ENCODE measurements around the gene TSPYL1.

DNA sequence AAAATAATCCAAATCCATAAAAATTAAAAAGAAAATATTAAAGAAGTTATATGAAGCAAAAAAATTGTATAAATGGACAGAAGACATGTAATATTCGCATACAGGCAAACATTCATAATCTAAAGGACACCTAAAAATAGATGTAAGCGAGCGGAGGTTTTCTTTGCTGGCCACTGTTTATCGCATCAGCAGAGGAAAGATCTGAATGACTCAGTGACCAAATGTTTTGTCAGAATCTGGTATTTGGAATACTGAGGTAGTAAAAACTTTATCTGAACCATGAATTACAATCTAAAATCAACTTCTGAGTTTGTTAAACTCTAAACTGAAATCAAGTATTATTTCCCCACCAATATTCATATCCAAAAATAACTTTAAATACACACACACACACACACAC is 33.6 kb downstream of the TSPYL1 start:
- TF ChIP-seq, protein P1, sequence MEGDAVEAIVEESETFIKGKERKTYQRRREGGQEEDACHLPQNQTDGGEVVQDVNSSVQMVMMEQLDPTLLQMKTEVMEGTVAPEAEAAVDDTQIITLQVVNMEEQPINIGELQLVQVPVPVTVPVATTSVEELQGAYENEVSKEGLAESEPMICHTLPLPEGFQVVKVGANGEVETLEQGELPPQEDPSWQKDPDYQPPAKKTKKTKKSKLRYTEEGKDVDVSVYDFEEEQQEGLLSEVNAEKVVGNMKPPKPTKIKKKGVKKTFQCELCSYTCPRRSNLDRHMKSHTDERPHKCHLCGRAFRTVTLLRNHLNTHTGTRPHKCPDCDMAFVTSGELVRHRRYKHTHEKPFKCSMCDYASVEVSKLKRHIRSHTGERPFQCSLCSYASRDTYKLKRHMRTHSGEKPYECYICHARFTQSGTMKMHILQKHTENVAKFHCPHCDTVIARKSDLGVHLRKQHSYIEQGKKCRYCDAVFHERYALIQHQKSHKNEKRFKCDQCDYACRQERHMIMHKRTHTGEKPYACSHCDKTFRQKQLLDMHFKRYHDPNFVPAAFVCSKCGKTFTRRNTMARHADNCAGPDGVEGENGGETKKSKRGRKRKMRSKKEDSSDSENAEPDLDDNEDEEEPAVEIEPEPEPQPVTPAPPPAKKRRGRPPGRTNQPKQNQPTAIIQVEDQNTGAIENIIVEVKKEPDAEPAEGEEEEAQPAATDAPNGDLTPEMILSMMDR (IDR thresholded peaks at IDR 0.05) = no peak
- TF ChIP-seq EP300 (IDR thresholded peaks at IDR 0.05) = no peak
- no peak for TF ChIP-seq POLR2A (IDR thresholded peaks at IDR 0.05)

Measured in suprapubic skin (tissue), 3 donors.